Spleen (tissue), 11 donors: ENCODE data around the gene OR2M4. TPM values are rescaled to one million over a fixed set of nuclear protein-coding genes. Genes with fewer than 3 reads are reported as not detected.

Experiments
- DNase-seq: peaks from one replicate; pipeline ENCODE4 v3.0.0-alpha.2; 2020
- H3K27ac ChIP-seq, 8 donors: fragments of 200-600 bp; sonication (generic) in 7 of 8; 1 replicate in 4 of 8; 2 replicates in 4 of 8; pipeline versions ENCODE4 v1.5.0 to v1.8.0; 2016 to 2021; ENCODE audit warnings: inconsistent platforms in 4 of 8, mild to moderate bottlenecking in 4 of 8, moderate library complexity in 1 of 8
- H3K27me3 ChIP-seq, 7 donors: fragments of 200-600 bp; sonication (generic) in 6 of 7; replicated peaks in 1 of 7; 1 replicate in 4 of 7; 2 replicates in 3 of 7; pipeline versions ENCODE4 v1.5.0 to v1.8.0; 2016 to 2021; ENCODE audit warnings: inconsistent platforms in 3 of 7, mild to moderate bottlenecking in 1 of 7
- H3K36me3 ChIP-seq, 6 donors: fragments of 200-600 bp; sonication (generic) in 5 of 6; 1 replicate in 4 of 6; 2 replicates in 2 of 6; pipeline versions ENCODE4 v1.5.0 to v1.8.0; 2016 to 2021; ENCODE audit warnings: inconsistent platforms in 2 of 6
- H3K4me1 ChIP-seq, 6 donors: fragments of 200-600 bp; sonication (generic) in 5 of 6; 1 replicate in 3 of 6; 2 replicates in 3 of 6; pipeline versions ENCODE4 v1.5.0 to v1.8.0; 2016 to 2021; ENCODE audit warnings: inconsistent platforms in 3 of 6
- H3K4me3 ChIP-seq, 8 donors: fragments of 200-600 bp; sonication (generic) in 7 of 8; 1 replicate in 4 of 8; 2 replicates in 4 of 8; pipeline versions ENCODE4 v1.5.0 to v1.8.0; 2016 to 2021; ENCODE audit warnings: inconsistent platforms in 4 of 8, mild to moderate bottlenecking in 4 of 8, moderate library complexity in 2 of 8
- H3K9me3 ChIP-seq, 8 donors: fragments of 200-600 bp; sonication (generic) in 7 of 8; 1 replicate in 4 of 8; 2 replicates in 4 of 8; pipeline versions ENCODE4 v1.5.0 to v1.8.0; 2016 to 2021; ENCODE audit warnings: inconsistent platforms in 4 of 8
- POLR2A ChIP-seq, 3 donors: fragments of 450-650 bp; IDR thresholded peaks; one replicate each; pipeline ENCODE4 v1.5.1; 2017; ENCODE audit warnings: antibody characterized with exemption in 3 of 3, mild to moderate bottlenecking in 1 of 3
- POLR2AphosphoS5 ChIP-seq, 3 donors: sonication (generic); formaldehyde crosslinking; IDR thresholded peaks; one replicate each; pipeline ENCODE4 v1.5.1; 2017; ENCODE audit warnings: antibody characterized with exemption in 3 of 3
- WGBS, 5 donors: extraction: QIAGEN DNeasy Blood & Tissue Kit in 3 of 5; methylation state at CpG; one replicate each; pipeline versions ENCODE4 v1.1.5 to v1.1.7; 2013 to 2018; 5-methylcytosine and 5-hydroxymethylcytosine counted together
- intact Hi-C: fragments of 100-400 bp; cut with DNase I; formaldehyde crosslinking; loops from one replicate; pipeline ENCODE4 v1.15.0; 2023; ENCODE audit warnings: low total_unique reads
- polyA plus RNA-seq, 3 donors: library from polyadenylated mRNA; stranded (reverse); fragments of 200-250 nt; gene quantifications; one replicate each; pipeline ENCODE4 v1.2.1, GENCODE V29; 2013
- total RNA-seq, 7 donors: library from RNA; depleted of rRNA in 3 of 7; stranded (reverse); fragments of >200 nt in 3 of 7; fragmentation: NEBNext Ultra II Directional in 4 of 7; extraction: Animal tissue kit (Norgen Biotek cat#: 25700) in 4 of 7; gene quantifications; one replicate each; pipeline versions ENCODE4 v1.1.0 to v1.2.1, GENCODE V29; 2016 to 2021
- TF ChIP-seq, protein P1 (sequence below), 11 experiments: fragments of 200-600 bp in 7 of 11; fragments of 450-650 bp in 4 of 11; sonication (generic) in 4 of 11; IDR thresholded peaks in 8 of 11; conservative IDR thresholded peaks in 3 of 11; 1 replicate in 7 of 11; 2 replicates in 4 of 11; pipeline versions ENCODE4 v1.4.0 to v1.8.0; 2016 to 2021; ENCODE audit warnings: antibody characterized with exemption in 11 of 11, inconsistent platforms in 4 of 11, mild to moderate bottlenecking in 1 of 11
- donor health status: healthy with polysubstance abuse.
- donor health status: DM: no; HTN: no; CAD: no; lungs with moderate emphysema.
- donor health status: DM: no; HTN: no; CAD: no.
- donor health status: Bipolar disorder and iron deficiency.
- donor health status: healthy.
- donor health status: DM: no; HTN: no; CAD: no.
- donor health status: DM: yes; HTN: yes; CAD: no.

Gene OR2M4
- total and polyA plus RNA-seq, 10 donors, result 0.02 TPM; not detected in 9

DNA sequence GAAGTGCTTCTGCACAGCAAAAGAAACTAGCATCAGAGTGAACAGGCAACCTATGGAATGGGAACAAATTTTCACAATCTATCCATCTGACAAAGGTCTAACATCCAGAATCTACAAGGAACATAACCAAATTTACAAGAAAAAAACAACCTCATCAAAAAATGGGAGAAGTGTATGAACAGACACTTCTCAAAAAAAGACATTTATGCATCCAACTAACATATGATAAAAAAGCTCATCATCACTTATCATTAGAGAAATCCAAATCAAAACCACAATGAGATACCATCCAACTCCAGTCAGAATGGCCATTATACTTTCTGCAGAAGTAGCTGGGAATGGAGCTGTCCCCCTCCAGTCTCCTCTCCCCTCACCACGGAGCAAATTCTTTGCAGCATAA is 37.1 kb upstream of the OR2M4 start:
- H3K4me3 ChIP-seq, result no peak overlapping the region
- no peaks in the 10 kb centered on the region for H3K4me1 ChIP-seq
- H3K36me3 ChIP-seq, result no peaks in the 10 kb centered on the region
- 47 to 72% (median 66%) methylated on average over 1 of the region's 1 CpG for WGBS, 5 donors
- intact Hi-C loops, result no loop called here
- no peak overlapping the region for H3K27ac ChIP-seq
- TF ChIP-seq POLR2AphosphoS5 (IDR thresholded peaks at IDR 0.05) (no peak), POLR2A (IDR thresholded peaks at IDR 0.05) (no peak)
- TF ChIP-seq, protein P1, sequence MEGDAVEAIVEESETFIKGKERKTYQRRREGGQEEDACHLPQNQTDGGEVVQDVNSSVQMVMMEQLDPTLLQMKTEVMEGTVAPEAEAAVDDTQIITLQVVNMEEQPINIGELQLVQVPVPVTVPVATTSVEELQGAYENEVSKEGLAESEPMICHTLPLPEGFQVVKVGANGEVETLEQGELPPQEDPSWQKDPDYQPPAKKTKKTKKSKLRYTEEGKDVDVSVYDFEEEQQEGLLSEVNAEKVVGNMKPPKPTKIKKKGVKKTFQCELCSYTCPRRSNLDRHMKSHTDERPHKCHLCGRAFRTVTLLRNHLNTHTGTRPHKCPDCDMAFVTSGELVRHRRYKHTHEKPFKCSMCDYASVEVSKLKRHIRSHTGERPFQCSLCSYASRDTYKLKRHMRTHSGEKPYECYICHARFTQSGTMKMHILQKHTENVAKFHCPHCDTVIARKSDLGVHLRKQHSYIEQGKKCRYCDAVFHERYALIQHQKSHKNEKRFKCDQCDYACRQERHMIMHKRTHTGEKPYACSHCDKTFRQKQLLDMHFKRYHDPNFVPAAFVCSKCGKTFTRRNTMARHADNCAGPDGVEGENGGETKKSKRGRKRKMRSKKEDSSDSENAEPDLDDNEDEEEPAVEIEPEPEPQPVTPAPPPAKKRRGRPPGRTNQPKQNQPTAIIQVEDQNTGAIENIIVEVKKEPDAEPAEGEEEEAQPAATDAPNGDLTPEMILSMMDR (IDR thresholded peaks at IDR 0.05 in 8 of 11, conservative IDR thresholded peaks at IDR 0.05 in 3 of 11), result no peak
- no peak for DNase-seq
- H3K9me3 ChIP-seq, result peaks cover 0 to 30% (median 17%) of the 10 kb centered on the region in 8 donors
- H3K27me3 ChIP-seq, result no peaks in the 10 kb centered on the region

DNA sequence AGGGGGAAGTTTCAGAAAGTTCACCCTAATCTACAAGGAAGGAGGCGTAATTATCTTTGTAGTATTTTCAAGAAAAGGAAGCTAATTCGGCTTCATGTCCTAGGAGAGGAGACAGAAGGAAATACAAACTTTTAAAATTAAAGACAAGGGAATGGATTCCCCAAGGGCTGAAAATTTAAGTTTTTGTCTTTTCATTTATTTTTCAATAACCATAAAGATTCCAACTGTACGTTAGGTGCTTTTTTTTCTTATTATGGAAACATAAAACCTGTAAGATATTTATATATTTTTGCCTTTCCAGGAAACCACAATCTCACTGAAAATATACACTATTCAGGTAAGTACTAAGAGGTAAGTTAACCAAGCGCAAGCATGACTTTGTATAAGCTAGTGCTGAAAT is 34.3 kb upstream of the OR2M4 start, which contains the start of gene OR2M3:
TSS of gene OR2M3 (plus strand) at position 301 of the 400 bp plus-strand sequence. CDS start 5,803 bp downstream, outside the sequence.
- intact Hi-C loops, result no loop called here
- Histone ChIP-seq H3K4me3 (no peak within 1 kb of the TSS), H3K4me1 (no peaks in the 10 kb centered on the region), H3K36me3 (no peaks in the 10 kb centered on the region), H3K27me3 (no peaks in the 10 kb centered on the region), H3K9me3 (peaks cover 0 to 30% (median 17%) of the 10 kb centered on the region in 8 donors), H3K27ac (no peak within 1 kb of the TSS)
- no peak for DNase-seq
- TF ChIP-seq, protein P1 (IDR thresholded peaks at IDR 0.05 in 8 of 11, conservative IDR thresholded peaks at IDR 0.05 in 3 of 11), result no peak
- no peak for TF ChIP-seq POLR2A (IDR thresholded peaks at IDR 0.05)
- no peak for TF ChIP-seq POLR2AphosphoS5 (IDR thresholded peaks at IDR 0.05)
- 54 to 72% (median 60%) methylated on average over 4 of the region's 4 CpGs for WGBS, 5 donors

DNA sequence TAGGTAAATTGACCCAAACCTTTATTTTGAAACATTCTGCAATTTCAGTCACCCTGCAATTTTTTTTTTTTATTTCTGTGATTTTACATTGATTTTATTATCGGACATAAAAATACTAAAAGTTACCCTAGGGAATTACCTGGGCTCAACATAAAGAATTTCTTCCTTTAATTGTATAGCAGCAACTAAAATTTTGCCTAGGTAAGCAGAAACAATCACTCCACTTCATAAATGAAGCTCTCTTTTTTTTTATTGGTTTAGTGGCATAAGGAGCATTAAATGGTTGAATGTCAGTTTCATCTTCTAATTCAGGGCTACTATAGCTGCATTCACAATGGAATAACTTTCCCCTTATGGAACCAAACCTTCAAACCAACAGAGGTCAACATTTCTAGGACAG is 15.3 kb upstream of the OR2M4 start:
- 90 to 98% (median 92%) methylated on average over 1 of the region's 1 CpG for whole genome bisulfite sequencing, 5 donors
- H3K36me3 ChIP-seq, result no peaks in the 10 kb centered on the region
- peaks cover 0 to 20% (median 1%) of the 10 kb centered on the region in 8 donors for H3K9me3 ChIP-seq
- H3K27me3 ChIP-seq, result no peaks in the 10 kb centered on the region
- no peak for DNase-seq
- TF ChIP-seq POLR2AphosphoS5 (IDR thresholded peaks at IDR 0.05), result no peak
- TF ChIP-seq POLR2A (IDR thresholded peaks at IDR 0.05), result no peak
- TF ChIP-seq, protein P1 (IDR thresholded peaks at IDR 0.05 in 8 of 11, conservative IDR thresholded peaks at IDR 0.05 in 3 of 11), result no peak
- no peak overlapping the region for H3K4me3 ChIP-seq
- intact Hi-C loops, result no loop called here
- H3K4me1 ChIP-seq, result no peaks in the 10 kb centered on the region
- H3K27ac ChIP-seq, result no peak overlapping the region

DNA sequence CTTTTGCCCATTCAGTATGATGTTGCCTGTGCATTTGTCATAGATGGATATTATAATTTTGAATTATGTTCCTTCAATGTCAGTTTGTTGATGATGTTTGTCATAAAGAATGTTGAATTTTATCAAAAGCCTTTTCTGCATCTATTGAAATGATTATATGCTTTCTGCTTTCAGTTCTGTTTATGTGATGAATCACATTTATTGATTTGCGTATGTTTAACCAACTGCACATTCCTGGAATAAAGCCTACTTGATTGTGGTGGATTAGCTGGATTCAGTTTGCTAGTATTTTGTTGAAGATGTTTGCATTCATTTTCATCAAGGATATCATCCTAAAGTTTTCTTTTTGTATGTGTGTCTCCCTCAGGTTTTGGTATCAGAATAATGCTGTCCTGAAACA is 5.7 kb upstream of the OR2M4 start:
- Histone ChIP-seq H3K27ac (no peak overlapping the region), H3K4me3 (no peak overlapping the region), H3K4me1 (no peaks in the 10 kb centered on the region), H3K27me3 (no peaks in the 10 kb centered on the region), H3K36me3 (no peaks in the 10 kb centered on the region), H3K9me3 (peaks cover 0 to 18% (median 7%) of the 10 kb centered on the region in 8 donors)
- 84 to 93% (median 85%) methylated on average over 1 of the region's 1 CpG for WGBS, 5 donors
- TF ChIP-seq POLR2A (IDR thresholded peaks at IDR 0.05) (no peak), POLR2AphosphoS5 (IDR thresholded peaks at IDR 0.05) (no peak)
- TF ChIP-seq, protein P1 (IDR thresholded peaks at IDR 0.05 in 8 of 11, conservative IDR thresholded peaks at IDR 0.05 in 3 of 11), result no peak
- intact Hi-C loops, result no loop called here
- no peak for DNase-seq
